ENCODE measurements around the gene CBX8.

DNA sequence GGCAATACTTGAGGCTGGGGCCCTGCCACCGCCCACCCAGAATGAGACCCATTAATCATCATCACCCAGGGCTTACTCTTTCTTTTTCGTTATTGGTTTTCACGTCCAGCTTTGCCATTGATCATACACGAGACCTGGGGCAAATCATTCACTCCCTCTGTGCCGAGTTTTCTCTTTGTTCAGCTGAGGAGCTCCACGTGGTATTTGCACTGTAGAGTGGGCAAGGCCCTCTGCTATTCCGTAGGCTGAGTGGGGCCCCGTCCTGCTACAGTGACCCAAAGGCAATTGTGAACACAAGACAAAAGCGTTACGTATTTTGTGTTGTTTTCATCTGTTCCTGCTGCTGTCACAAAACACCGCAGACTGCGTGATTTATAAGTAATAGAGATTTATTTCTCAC is 42.5 kb downstream of the CBX8 start:
- TF ChIP-seq, protein P1, sequence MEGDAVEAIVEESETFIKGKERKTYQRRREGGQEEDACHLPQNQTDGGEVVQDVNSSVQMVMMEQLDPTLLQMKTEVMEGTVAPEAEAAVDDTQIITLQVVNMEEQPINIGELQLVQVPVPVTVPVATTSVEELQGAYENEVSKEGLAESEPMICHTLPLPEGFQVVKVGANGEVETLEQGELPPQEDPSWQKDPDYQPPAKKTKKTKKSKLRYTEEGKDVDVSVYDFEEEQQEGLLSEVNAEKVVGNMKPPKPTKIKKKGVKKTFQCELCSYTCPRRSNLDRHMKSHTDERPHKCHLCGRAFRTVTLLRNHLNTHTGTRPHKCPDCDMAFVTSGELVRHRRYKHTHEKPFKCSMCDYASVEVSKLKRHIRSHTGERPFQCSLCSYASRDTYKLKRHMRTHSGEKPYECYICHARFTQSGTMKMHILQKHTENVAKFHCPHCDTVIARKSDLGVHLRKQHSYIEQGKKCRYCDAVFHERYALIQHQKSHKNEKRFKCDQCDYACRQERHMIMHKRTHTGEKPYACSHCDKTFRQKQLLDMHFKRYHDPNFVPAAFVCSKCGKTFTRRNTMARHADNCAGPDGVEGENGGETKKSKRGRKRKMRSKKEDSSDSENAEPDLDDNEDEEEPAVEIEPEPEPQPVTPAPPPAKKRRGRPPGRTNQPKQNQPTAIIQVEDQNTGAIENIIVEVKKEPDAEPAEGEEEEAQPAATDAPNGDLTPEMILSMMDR (IDR thresholded peaks at IDR 0.05 in 8 of 11, conservative IDR thresholded peaks at IDR 0.05 in 3 of 11): no peak
- no peak for TF ChIP-seq POLR2A (IDR thresholded peaks at IDR 0.05)

All from spleen (tissue), 7 donors.